ELR (cell line): ENCODE results near the gene ITGB7.
"Not testable (repeated sequence)": the region's sequence is repeated elsewhere in the genome, so short reads cannot be mapped to it uniquely, and the experiment has no call there.

Source experiments
- DNase-seq: peaks from one replicate; pipeline ENCODE4 v3.0.0-alpha.2; 2015; ENCODE audit warnings: low read depth

Gene ITGB7

GRCh38 chr12:53178803-53179202 lies 28.2 kb downstream of the ITGB7 start:
- not testable (repeated sequence) for DNase-seq

- DNase-seq, result not testable (repeated sequence)
These were observed 29.6 kb downstream of the ITGB7 start for GRCh38 chr12:53177447-53177846.

DNA sequence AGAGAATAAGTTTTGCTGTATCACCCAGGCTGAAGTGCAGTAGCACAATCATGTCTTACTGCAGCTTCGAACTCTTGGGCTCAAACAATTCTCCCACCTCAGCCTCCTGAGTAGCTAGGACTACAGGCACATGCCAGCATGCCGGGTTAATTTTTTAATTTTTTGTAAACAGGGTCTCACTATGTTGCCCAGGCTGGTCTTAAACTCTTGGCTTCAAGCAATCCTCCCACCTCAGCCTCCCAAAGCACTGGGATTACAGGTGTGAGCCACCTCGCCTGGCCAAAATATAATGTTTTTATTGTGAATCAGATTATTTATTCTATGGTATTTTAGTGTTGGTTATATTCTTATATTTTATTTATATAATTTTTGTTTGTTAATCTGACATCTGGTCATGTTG lies 30.3 kb downstream of the ITGB7 start:
- no peak for DNase-seq

GRCh38 chr12:53174881-53175491 lies 32.1 kb downstream of the ITGB7 start:
- peak; percentile 80 for DNase-seq

DNA sequence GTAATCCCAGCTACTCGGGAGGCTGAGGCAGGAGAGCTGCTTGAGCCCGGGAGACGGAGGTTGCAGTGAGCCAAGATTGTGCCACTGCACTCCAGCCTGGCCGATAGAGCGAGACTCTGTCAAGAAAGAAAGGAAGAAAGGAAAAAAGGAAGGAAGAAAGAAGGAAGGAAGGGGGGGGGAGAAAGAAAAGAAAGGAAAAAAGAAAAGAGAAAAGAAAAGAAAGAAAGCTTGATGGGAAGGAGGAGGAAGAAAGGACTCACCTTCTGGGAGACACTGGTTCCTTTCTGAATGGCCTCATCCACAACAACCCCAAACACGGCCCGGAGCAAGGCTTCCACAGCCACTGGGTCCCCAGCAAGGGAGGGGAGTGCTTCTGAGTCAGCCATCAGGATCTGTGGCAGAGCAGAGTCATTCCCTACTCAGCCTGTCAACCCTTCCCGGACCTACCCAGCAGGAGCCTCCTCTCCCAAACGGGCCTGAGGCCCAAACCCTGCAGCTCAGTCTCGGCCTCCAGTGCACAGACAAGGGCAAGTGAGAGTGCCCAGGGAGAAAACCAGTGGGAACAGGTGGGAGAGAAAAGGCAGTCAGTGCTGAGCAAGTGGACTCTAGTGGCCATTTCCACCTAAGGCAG lies 33.9 kb downstream of the ITGB7 start:
- peak; percentile 82 for DNase-seq

GRCh38 chr12:53172352-53172751 lies 34.7 kb downstream of the ITGB7 start:
- peak; percentile 73 for DNase-seq

DNA sequence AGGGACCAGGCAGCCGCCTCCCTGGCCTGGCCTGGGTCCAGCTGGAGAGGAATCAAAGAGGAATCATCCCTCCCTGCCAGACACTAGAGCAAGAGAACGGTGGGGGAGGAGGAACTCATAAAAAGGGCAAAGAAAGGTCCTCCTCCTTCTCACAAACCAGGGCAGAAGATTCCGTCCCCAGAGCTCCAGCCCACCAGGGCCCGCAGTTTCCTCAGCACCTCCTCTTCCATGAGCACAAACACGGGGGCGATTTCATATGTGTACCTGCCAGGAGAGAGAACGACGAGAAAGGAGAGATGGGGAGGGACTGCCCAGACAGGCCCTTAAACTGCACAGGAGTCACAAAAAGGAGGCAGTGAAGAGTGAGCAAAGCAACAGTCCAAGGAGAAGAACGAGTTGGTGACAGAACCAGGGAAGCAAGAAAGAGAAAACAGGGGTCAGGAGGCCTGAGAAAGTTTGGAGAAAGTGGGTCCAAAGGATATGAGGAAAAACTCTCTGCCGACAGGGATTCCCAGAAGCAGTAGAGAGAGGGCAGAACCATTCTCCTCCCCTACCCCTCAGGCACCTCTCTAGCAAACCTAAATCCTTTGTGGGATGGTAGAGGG lies 35.2 kb downstream of the ITGB7 start:
- DNase-seq, result no peak

GRCh38 chr12:53170876-53171724 lies 36.0 kb downstream of the ITGB7 start:
- peak; percentile 34 for DNase-seq

- DNase-seq, result no peak
These were observed 36.8 kb downstream of the ITGB7 start for GRCh38 chr12:53170215-53170614.

- no peak for DNase-seq
These were observed 37.4 kb downstream of the ITGB7 start for GRCh38 chr12:53169644-53170043.

- no peak for DNase-seq
These were observed 40.2 kb downstream of the ITGB7 start for GRCh38 chr12:53166837-53167236.

DNA sequence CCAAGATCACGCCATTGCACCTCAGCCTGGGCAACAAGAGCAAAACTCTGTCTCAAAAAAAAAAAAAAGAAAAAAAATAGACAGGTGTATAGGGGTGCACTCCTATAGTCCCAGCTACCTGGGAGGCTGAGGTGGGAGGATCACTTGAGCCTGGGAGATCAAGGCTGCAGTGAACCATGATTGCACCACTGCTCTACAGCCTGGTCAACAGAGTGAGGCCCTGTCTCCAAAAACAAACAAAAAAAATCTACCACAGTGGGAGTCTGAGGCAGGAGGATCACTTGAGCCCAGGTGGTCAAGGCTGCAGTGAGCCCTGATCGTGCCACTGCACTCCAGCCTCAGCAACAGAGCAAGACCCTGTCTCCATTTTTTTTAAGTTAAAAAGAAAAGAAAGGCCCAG lies 44.0 kb downstream of the ITGB7 start:
- DNase-seq, result not testable (repeated sequence)

- DNase-seq, result no peak
These were observed 45.7 kb downstream of the ITGB7 start for GRCh38 chr12:53161119-53161911.

GRCh38 chr12:53160673-53161072 lies 46.4 kb downstream of the ITGB7 start:
- DNase-seq, result no peak

GRCh38 chr12:53160000-53160399 lies 47.1 kb downstream of the ITGB7 start:
- DNase-seq, result no peak

- DNase-seq, result peak; percentile 83
These were observed 47.7 kb downstream of the ITGB7 start for GRCh38 chr12:53159195-53159839.

GRCh38 chr12:53152390-53152789 lies 54.7 kb downstream of the ITGB7 start:
- DNase-seq, result no peak

GRCh38 chr12:53151039-53151438 lies 56.0 kb downstream of the ITGB7 start:
- no peak for DNase-seq

DNA sequence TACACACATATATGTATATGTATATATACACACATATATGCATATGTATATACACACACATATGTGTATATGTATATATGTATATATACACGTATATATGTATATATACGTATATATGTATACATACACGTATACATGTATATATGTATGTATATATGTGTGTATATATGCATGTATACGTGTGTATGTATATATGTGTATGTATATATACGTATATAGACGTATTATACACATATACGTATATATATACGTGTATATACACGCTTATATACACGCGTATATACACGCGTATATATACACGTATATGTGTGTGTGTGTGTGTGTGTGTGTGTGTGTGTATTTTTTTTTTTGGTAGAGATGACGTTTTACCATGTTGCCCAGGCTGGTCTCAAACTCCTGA lies 59.4 kb downstream of the ITGB7 start:
- no peak for DNase-seq

DNA sequence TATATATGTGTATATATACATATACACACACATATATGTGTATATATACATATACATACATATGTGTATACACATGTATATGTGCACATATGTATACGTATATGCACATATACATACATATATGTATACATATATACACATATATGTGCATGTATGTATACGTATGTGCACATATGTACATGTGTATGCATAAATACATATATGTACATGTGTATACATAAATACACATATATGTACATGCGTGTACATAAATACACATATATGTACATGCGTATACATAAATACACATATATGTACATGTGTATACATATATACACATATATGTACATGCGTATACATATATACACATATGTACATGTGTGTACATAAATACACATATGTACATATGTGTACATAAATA lies 59.9 kb downstream of the ITGB7 start:
- no peak for DNase-seq
